SU-DHL-6 (cell line): ENCODE measurements around the gene PLCB1.

ENCODE experiments used
- CTCF ChIP-seq: fragments of 200-600 bp; sonication (generic); IDR thresholded peaks from one replicate; pipeline ENCODE4 v1.5.1; 2017; ENCODE audit warnings: antibody characterized with exemption, mild to moderate bottlenecking, low read length, moderate library complexity; ENCODE audit not compliant: insufficient read depth, poor library complexity, severe bottlenecking
- EZH2phosphoT487 ChIP-seq: fragments of 200-600 bp; sonication (generic), shearing (Covaris generic); conservative IDR thresholded peaks from 2 replicates; pipeline ENCODE4 v1.6.1; 2018; ENCODE audit warnings: mild to moderate bottlenecking, antibody characterized with exemption, low read length, moderate library complexity, mixed read lengths

GRCh38 chr20:8811801-8812594 is 679.9 kb downstream of the PLCB1 start:
- no peak for TF ChIP-seq EZH2phosphoT487
- no peak for TF ChIP-seq CTCF
